Fibroblast of villous mesenchyme (primary cell): Measurements from ENCODE around the gene ACYP2. TPM values are rescaled to one million over a fixed set of nuclear protein-coding genes. Genes with fewer than 3 reads are reported as not detected.

ENCODE experiments used
- DNase-seq: peaks from one replicate; pipeline ENCODE4 v3.0.0-alpha.2; 2010; ENCODE audit warnings: low read depth
- H3K4me3 ChIP-seq: 2 replicates; pipeline ENCODE4 v1.5.1; 2011; ENCODE audit warnings: low read depth, mild to moderate bottlenecking, low read length
- CTCF ChIP-seq: IDR thresholded peaks from 2 replicates; pipeline ENCODE4 v1.5.1; 2012; ENCODE audit warnings: low read depth, mild to moderate bottlenecking, low read length; ENCODE audit not compliant: insufficient read depth
- total RNA-seq: library from RNA; depleted of rRNA; stranded (reverse); fragments of >200 nt; gene quantifications from 2 replicates; pipeline ENCODE4 v1.2.3, GENCODE V29; 2012

The ACYP2 gene
- total RNA-seq, 1 donor = 16.0 TPM

- DNase-seq = no peak
- no peak for TF ChIP-seq CTCF
- no peak overlapping the region for H3K4me3 ChIP-seq
Measured at GRCh38 chr2:54237428-54237827, 122.0 kb downstream of the ACYP2 start.

DNA sequence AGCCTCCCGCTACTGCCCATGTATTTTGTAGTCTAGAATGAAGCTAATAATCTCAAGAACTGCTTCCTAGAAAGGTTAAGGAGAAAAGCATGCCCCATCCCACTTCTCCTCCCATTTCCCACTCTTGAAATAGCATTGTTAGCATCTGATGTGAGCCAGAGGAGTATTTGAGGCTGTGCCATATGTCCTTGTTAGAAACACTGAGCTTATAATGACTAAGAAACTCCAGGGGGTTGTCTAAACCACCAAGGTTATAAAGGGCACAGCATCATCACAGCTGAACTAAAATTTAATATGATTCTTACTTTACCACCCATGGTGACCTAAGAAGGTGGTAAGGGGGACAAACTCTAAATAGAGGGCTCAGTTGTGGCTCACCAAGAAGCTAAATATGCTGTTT lies 124.0 kb downstream of the ACYP2 start:
- peak; percentile 29 for DNase-seq
- H3K4me3 ChIP-seq = no peak overlapping the region
- no peak for TF ChIP-seq CTCF

DNA sequence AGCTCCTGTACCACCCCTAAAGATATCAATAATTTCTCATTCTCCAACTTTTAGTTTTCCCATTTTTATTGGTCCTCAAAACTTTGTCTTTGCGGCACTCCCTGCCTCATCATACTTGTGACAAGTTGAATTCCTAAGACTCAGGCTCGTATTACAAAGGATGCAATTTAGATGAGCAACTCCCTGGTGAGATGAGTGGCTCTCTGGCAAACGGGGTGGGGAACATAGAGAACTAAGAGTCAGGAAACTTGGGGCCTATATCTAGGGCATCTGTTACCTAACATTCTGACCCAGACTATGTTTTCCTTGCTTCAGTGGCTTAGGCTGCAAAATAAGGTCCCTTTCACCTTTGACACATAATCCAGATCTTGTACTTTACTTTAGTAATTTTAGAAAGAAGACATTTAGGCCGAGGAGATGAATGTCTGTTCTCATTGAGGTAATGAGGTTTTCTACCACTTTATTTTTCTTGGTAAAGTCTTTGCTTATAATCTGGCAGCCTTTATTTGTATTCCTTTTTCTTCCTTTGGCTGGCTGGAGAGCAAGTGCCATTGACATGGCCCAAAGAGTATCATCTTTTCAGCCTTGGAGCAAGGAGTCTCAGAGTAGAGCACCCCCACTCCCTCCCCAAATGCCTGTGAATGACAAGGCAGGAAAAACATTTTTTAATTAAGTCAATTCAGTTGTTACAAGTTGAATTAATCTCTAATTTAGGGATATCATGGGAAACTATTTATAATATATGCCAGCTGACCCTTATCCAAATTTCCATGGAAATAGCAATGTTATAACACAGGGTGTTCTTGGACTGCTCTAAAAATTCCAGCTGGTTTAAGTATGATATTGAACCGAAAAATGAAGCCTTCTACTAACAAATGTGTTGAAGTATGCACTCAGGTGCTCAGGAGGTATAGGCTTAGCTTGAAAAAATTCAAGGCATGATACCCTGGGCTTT lies 125.4 kb downstream of the ACYP2 start:
- no peak for TF ChIP-seq CTCF
- no peak overlapping the region for H3K4me3 ChIP-seq
- peak; percentile 6 for DNase-seq

DNA sequence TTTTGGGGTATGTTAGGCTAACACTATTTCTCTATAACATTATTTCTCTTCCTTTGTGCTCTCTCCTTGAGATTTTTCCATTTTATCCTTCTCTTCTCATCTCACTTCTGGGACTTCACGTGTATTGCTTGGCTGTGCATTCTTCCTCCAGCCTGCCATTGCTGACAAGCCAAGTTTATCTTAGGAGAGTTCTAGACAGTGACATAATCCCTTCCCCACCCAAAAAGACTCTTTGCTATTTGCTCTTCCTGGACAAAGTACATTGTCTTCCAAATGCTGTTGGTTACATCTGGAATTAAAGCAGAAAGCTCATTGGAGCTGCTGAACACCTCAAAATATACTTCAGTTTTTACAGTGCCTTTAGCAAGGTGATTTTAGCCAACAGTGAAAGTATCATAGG lies 131.7 kb downstream of the ACYP2 start:
- TF ChIP-seq CTCF = no peak
- DNase-seq = no peak
- H3K4me3 ChIP-seq = no peak overlapping the region

- no peak overlapping the region for H3K4me3 ChIP-seq
- no peak for DNase-seq
- no peak for TF ChIP-seq CTCF
Measured at GRCh38 chr2:54249629-54250028, 134.2 kb downstream of the ACYP2 start.

GRCh38 chr2:54254180-54254579 lies 138.8 kb downstream of the ACYP2 start:
- DNase-seq = no peak
- no peak overlapping the region for H3K4me3 ChIP-seq
- peak; percentile 23 for TF ChIP-seq CTCF
